WTC11 (cell line): ENCODE measurements around the gene TNS3. TPM values are rescaled to one million over a fixed set of nuclear protein-coding genes. Genes with fewer than 3 reads are reported as not detected.

Source experiments
- ATAC-seq: fragments of 200-7000 bp; cut with Tn5 transposase; 2 replicates; pipeline ENCODE4 v1.10.0; 2021; ENCODE audit warnings: mild to moderate bottlenecking, moderate library complexity
- CTCF ChIA-PET: fragments of 300-600 bp; sonication (Branson Sonifier 250); formaldehyde crosslinking; loops from one replicate; lab custom pipeline; 2021; ENCODE audit warnings: antibody characterized with exemption; lab: Charles Lee
- POLR2A ChIA-PET: fragments of 350-600 bp; sonication (Branson Sonifier 250); formaldehyde crosslinking; loops from one replicate; lab custom pipeline; 2021; ENCODE audit warnings: antibody characterized with exemption; lab: Charles Lee
- DNase-seq: peaks from one replicate; pipeline ENCODE4 v3.0.0; 2021; ENCODE audit warnings: low spot score
- H3K27ac Mint-ChIP-seq: 2 replicates; pipeline ENCODE4 v1.8.0; 2021; ENCODE audit warnings: mixed read lengths
- H3K27me3 Mint-ChIP-seq: 2 replicates; pipeline ENCODE4 v1.8.0; 2021; ENCODE audit warnings: low read depth, mild to moderate bottlenecking, moderate library complexity, mixed read lengths
- H3K36me3 Mint-ChIP-seq: 2 replicates; pipeline ENCODE4 v1.8.0; 2021; ENCODE audit warnings: mixed read lengths
- H3K4me1 Mint-ChIP-seq: 2 replicates; pipeline ENCODE4 v1.8.0; 2022; ENCODE audit warnings: mixed read lengths
- H3K4me3 Mint-ChIP-seq: 2 replicates; pipeline ENCODE4 v1.8.0; 2021; ENCODE audit warnings: mild to moderate bottlenecking, moderate library complexity, mixed read lengths
- H3K9me3 Mint-ChIP-seq: 2 replicates; pipeline ENCODE4 v1.8.0; 2021; ENCODE audit warnings: mixed read lengths
- AFF4 ChIP-seq: sonication (generic); formaldehyde crosslinking; IDR thresholded peaks from 2 replicates; pipeline ENCODE4 v1.8.1; 2023; ENCODE audit warnings: mild to moderate bottlenecking, missing genetic modification reagents, borderline replicate concordance
- ATF1 ChIP-seq: sonication (generic); formaldehyde crosslinking; IDR thresholded peaks from 2 replicates; pipeline ENCODE4 v1.8.1; 2023; ENCODE audit warnings: mild to moderate bottlenecking, moderate library complexity, missing genetic modification reagents
- CREB1 ChIP-seq: sonication (generic); formaldehyde crosslinking; IDR thresholded peaks from 2 replicates; pipeline ENCODE4 v1.8.0; 2023; ENCODE audit warnings: mild to moderate bottlenecking, missing genetic modification reagents
- CREM ChIP-seq: sonication (generic); formaldehyde crosslinking; IDR thresholded peaks from 2 replicates; pipeline ENCODE4 v1.8.1; 2022; ENCODE audit warnings: mild to moderate bottlenecking, missing genetic modification reagents, moderate library complexity
- E2F5 ChIP-seq: sonication (generic); formaldehyde crosslinking; IDR thresholded peaks from 2 replicates; pipeline ENCODE4 v1.8.1; 2022; ENCODE audit warnings: mild to moderate bottlenecking, moderate library complexity, missing genetic modification reagents
- ETV6 ChIP-seq: sonication (generic); formaldehyde crosslinking; IDR thresholded peaks from 2 replicates; pipeline ENCODE4 v1.8.1; 2022; ENCODE audit warnings: mild to moderate bottlenecking, missing genetic modification reagents
- FOXK1 ChIP-seq: sonication (generic); formaldehyde crosslinking; IDR thresholded peaks from 2 replicates; pipeline ENCODE4 v1.8.0; 2022; ENCODE audit warnings: mild to moderate bottlenecking, moderate library complexity, missing genetic modification reagents
- FOXP1 ChIP-seq: sonication (generic); formaldehyde crosslinking; IDR thresholded peaks from 2 replicates; pipeline ENCODE4 v1.8.0; 2022; ENCODE audit warnings: missing genetic modification reagents, mild to moderate bottlenecking, moderate library complexity, borderline replicate concordance
- FOXP4 ChIP-seq: sonication (generic); formaldehyde crosslinking; IDR thresholded peaks from 2 replicates; pipeline ENCODE4 v1.8.0; 2022; ENCODE audit warnings: mild to moderate bottlenecking, missing genetic modification reagents
- JUN ChIP-seq: sonication (generic); formaldehyde crosslinking; IDR thresholded peaks from 2 replicates; pipeline ENCODE4 v1.8.0; 2023; ENCODE audit warnings: mild to moderate bottlenecking, missing genetic modification reagents
- MAX ChIP-seq: sonication (generic); formaldehyde crosslinking; IDR thresholded peaks from 2 replicates; pipeline ENCODE4 v1.8.0; 2022; ENCODE audit warnings: mild to moderate bottlenecking, missing genetic modification reagents
- NR1H2 ChIP-seq: sonication (generic); formaldehyde crosslinking; IDR thresholded peaks from 2 replicates; pipeline ENCODE4 v1.9.0; 2021; ENCODE audit warnings: mild to moderate bottlenecking, moderate library complexity, missing genetic modification reagents
- NR3C1 ChIP-seq: sonication (generic); formaldehyde crosslinking; conservative IDR thresholded peaks from 2 replicates; pipeline ENCODE4 v1.8.1; 2023; ENCODE audit warnings: low read depth, mild to moderate bottlenecking, missing genetic modification reagents
- TCF7 ChIP-seq: sonication (generic); formaldehyde crosslinking; IDR thresholded peaks from 2 replicates; pipeline ENCODE4 v1.8.0; 2022; ENCODE audit warnings: mild to moderate bottlenecking, low read depth, missing genetic modification reagents, moderate library complexity
- TEAD1 ChIP-seq: sonication (generic); formaldehyde crosslinking; IDR thresholded peaks from 2 replicates; pipeline ENCODE4 v1.8.0; 2022; ENCODE audit warnings: mild to moderate bottlenecking, missing genetic modification reagents
- TEAD4 ChIP-seq: sonication (generic); formaldehyde crosslinking; IDR thresholded peaks from 2 replicates; pipeline ENCODE4 v1.8.0; 2022; ENCODE audit warnings: mild to moderate bottlenecking, missing genetic modification reagents
- ZBTB21 ChIP-seq: sonication (generic); formaldehyde crosslinking; IDR thresholded peaks from 2 replicates; pipeline ENCODE4 v1.8.1; 2023; ENCODE audit warnings: mild to moderate bottlenecking, missing genetic modification reagents, borderline replicate concordance
- ZNF138 ChIP-seq: sonication (generic); formaldehyde crosslinking; conservative IDR thresholded peaks from 2 replicates; pipeline ENCODE4 v1.8.1; 2022; ENCODE audit warnings: mild to moderate bottlenecking, moderate library complexity, missing genetic modification reagents
- ZNF263 ChIP-seq: sonication (generic); formaldehyde crosslinking; IDR thresholded peaks from 2 replicates; pipeline ENCODE4 v1.8.1; 2022; ENCODE audit warnings: low read depth, mild to moderate bottlenecking, moderate library complexity, missing genetic modification reagents
- total RNA-seq: library from RNA; stranded (reverse); gene quantifications from 3 replicates; pipeline ENCODE4 v1.2.3, GENCODE V29; 2021
- TF ChIP-seq, protein P1 (sequence below): sonication (generic); formaldehyde crosslinking; IDR thresholded peaks from 2 replicates; pipeline ENCODE4 v1.8.0; 2023; ENCODE audit warnings: missing genetic modification reagents
- TF ChIP-seq, protein P2 (sequence below): sonication (generic); formaldehyde crosslinking; conservative IDR thresholded peaks from 2 replicates; pipeline ENCODE4 v1.8.1; 2023; ENCODE audit warnings: mild to moderate bottlenecking, low read depth, missing genetic modification reagents, moderate library complexity

Gene TNS3
- total RNA-seq, 1 experiment from 2014 or later: 37.7 TPM

- no peak overlapping the region for H3K4me3 Mint-ChIP-seq
- TF ChIP-seq FOXP1 (CRISPR knock-in tag) (no peak), ATF1 (CRISPR knock-in tag) (no peak), JUN (CRISPR knock-in tag) (no peak)
- ChIA-PET POLR2A (no interaction called here), CTCF (interaction anchor here (1.2 kb wide), 1 partner anchor 105 kb away, joined by 3 read pairs; no protein-coding TSS in a partner anchor)
- peaks cover 79% of the 10 kb centered on the region for H3K4me1 Mint-ChIP-seq
- no peaks in the 10 kb centered on the region for H3K9me3 Mint-ChIP-seq
- H3K27ac Mint-ChIP-seq: peak overlapping the region; percentile 93
- H3K36me3 Mint-ChIP-seq: no peaks in the 10 kb centered on the region
- no peak for DNase-seq
- no peak for ATAC-seq
- H3K27me3 Mint-ChIP-seq: no peaks in the 10 kb centered on the region
Observed at GRCh38 chr7:47330561-47331178, 251.2 kb downstream of the TNS3 start.

- POLR2A ChIA-PET: no interaction called here
Observed at GRCh38 chr7:47330026-47330425, 251.9 kb downstream of the TNS3 start.

GRCh38 chr7:47329320-47329926 lies 252.5 kb downstream of the TNS3 start:
- Mint-ChIP-seq H3K27ac (peak overlapping the region; percentile 98), H3K4me3 (peak overlapping the region; percentile 60), H3K27me3 (no peaks in the 10 kb centered on the region), H3K36me3 (no peaks in the 10 kb centered on the region), H3K4me1 (peaks cover 81% of the 10 kb centered on the region), H3K9me3 (no peaks in the 10 kb centered on the region)
- ATAC-seq: no peak
- TF ChIP-seq NR1H2 (CRISPR knock-in tag) (no peak), E2F5 (CRISPR knock-in tag) (no peak), TEAD1 (CRISPR knock-in tag) (no peak), ZBTB21 (CRISPR knock-in tag) (no peak), FOXK1 (no peak), CREM (CRISPR knock-in tag) (no peak), ZNF263 (CRISPR knock-in tag) (no peak), MAX (no peak), AFF4 (CRISPR knock-in tag) (no peak), CREB1 (CRISPR knock-in tag) (no peak), NR3C1 (CRISPR knock-in tag) (no peak), ETV6 (no peak), FOXP4 (CRISPR knock-in tag) (no peak)
- TF ChIP-seq, protein P1, sequence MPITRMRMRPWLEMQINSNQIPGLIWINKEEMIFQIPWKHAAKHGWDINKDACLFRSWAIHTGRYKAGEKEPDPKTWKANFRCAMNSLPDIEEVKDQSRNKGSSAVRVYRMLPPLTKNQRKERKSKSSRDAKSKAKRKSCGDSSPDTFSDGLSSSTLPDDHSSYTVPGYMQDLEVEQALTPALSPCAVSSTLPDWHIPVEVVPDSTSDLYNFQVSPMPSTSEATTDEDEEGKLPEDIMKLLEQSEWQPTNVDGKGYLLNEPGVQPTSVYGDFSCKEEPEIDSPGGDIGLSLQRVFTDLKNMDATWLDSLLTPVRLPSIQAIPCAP (CRISPR knock-in tag): no peak
- TF ChIP-seq, protein P2, sequence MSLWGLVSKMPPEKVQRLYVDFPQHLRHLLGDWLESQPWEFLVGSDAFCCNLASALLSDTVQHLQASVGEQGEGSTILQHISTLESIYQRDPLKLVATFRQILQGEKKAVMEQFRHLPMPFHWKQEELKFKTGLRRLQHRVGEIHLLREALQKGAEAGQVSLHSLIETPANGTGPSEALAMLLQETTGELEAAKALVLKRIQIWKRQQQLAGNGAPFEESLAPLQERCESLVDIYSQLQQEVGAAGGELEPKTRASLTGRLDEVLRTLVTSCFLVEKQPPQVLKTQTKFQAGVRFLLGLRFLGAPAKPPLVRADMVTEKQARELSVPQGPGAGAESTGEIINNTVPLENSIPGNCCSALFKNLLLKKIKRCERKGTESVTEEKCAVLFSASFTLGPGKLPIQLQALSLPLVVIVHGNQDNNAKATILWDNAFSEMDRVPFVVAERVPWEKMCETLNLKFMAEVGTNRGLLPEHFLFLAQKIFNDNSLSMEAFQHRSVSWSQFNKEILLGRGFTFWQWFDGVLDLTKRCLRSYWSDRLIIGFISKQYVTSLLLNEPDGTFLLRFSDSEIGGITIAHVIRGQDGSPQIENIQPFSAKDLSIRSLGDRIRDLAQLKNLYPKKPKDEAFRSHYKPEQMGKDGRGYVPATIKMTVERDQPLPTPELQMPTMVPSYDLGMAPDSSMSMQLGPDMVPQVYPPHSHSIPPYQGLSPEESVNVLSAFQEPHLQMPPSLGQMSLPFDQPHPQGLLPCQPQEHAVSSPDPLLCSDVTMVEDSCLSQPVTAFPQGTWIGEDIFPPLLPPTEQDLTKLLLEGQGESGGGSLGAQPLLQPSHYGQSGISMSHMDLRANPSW (CRISPR knock-in tag): no peak
- ChIA-PET CTCF (no interaction called here), POLR2A (no interaction called here)
- no peak for DNase-seq

More at GRCh38 chr7:47330026-47330425, 251.9 kb downstream of the TNS3 start:
- H3K27ac Mint-ChIP-seq: peak overlapping the region; percentile 93; the same call in 1 of the 2 replicates
- ATAC-seq: no peak
- H3K36me3 Mint-ChIP-seq: no peaks in the 10 kb centered on the region
- H3K9me3 Mint-ChIP-seq: no peaks in the 10 kb centered on the region
- CTCF ChIA-PET: no interaction called here
- H3K4me1 Mint-ChIP-seq: peaks cover 81% of the 10 kb centered on the region
- DNase-seq: no peak
- no peaks in the 10 kb centered on the region for H3K27me3 Mint-ChIP-seq
- no peak overlapping the region for H3K4me3 Mint-ChIP-seq
- no peak for TF ChIP-seq ZNF138 (CRISPR knock-in tag)
- TF ChIP-seq TEAD4 (CRISPR knock-in tag): no peak
- no peak for TF ChIP-seq TCF7 (CRISPR knock-in tag)
